Amniotic epithelial cell (primary cell): ENCODE data around the gene SEMA4G.

Source experiments
- DNase-seq: peaks from one replicate; pipeline ENCODE4 v3.0.0-alpha.2; 2010; ENCODE audit warnings: low read depth

Gene SEMA4G

DNA sequence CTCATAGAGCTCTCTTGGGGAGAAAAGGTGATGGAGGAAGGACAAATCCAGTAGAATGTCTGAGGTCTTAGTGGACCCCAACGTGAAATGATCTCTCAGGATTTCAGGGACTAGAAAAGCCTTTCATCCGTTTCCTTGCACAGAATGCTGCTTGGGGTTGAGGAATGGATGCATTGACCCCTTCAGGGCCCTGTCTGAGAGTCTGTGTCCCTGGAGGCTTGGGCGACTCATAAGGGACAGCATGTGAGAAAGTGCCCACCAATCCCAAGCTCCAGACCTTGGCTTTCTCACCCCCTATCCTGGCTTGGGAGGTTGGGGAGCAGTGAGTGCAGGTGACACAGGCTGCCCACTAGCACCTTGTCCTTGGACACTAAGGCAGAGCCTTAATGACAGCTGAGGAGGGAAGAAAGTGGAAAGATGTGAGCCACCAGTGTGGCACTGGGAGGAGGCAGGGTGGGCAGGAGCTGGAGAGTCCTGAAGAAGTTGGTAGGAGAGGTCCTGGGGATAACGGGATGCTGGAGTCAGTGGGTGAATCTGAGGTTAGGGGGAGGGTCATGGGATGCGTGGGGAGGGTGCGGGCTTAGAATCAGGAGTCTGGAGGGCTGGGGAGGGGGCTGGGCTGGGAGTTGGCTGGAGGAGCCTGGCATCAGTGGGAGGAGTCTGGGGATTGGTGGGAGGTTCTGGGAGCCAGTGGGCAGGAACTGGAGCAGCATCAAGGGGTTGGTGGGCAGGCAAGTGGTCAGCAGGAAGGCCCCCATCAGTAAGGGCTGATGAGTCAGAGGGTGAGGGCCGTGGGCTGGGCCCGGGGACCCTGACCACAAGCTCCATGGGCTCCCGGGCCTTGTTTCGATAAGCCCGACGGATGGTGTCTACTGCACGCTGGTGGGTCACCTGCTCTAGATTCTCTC lies 38.9 kb downstream of the SEMA4G start:
- DNase-seq, result no peak

DNA sequence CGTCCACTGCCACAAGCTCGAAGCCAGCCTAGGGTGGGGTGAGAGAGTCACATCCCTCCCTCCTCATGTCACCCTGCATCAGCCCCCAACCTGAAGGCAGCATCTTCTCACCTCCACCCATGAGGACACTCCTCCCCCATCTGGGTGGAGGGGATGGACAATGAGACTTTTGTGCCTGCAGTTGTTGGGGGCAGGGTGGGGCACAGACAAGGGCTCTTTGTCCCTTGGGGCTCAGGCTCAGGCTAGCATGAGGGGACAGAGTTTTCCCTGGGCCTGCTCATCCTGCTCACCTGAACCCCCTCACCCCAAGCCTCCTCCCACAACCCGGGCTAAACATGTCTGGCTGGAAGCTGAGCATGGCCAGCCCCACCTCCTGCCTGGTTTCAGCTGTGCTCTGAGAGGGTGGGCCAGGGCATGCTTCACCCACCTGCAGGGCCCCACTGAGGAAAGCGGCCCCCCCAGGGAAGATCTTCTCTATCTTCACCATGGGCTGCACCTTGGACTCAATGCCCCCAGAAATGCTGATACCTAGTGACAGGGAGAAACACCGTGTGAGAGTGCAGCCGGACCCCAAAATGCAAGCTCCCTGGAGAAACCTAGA lies 39.6 kb downstream of the SEMA4G start:
- no peak for DNase-seq

DNA sequence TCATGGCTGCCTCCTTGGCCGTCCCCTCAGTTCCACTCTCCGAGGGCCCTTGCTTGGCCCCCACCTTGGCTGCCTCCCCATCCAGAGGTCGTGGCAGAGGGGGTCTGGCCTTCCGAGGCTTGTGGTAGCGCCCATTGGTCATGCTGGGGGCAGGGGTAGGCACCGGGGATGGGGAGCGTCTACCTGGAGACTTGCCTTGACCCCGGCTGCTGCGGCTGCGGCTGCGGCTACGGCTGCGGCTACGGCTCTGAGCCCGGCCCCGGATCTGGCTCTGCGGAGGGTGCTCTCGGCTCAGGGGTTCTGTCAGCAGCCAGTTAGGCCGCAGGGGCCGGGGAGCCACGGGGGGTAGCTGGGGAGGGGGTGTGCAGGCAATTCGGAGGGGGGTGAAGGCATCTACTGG lies 41.0 kb downstream of the SEMA4G start:
- no peak for DNase-seq

DNA sequence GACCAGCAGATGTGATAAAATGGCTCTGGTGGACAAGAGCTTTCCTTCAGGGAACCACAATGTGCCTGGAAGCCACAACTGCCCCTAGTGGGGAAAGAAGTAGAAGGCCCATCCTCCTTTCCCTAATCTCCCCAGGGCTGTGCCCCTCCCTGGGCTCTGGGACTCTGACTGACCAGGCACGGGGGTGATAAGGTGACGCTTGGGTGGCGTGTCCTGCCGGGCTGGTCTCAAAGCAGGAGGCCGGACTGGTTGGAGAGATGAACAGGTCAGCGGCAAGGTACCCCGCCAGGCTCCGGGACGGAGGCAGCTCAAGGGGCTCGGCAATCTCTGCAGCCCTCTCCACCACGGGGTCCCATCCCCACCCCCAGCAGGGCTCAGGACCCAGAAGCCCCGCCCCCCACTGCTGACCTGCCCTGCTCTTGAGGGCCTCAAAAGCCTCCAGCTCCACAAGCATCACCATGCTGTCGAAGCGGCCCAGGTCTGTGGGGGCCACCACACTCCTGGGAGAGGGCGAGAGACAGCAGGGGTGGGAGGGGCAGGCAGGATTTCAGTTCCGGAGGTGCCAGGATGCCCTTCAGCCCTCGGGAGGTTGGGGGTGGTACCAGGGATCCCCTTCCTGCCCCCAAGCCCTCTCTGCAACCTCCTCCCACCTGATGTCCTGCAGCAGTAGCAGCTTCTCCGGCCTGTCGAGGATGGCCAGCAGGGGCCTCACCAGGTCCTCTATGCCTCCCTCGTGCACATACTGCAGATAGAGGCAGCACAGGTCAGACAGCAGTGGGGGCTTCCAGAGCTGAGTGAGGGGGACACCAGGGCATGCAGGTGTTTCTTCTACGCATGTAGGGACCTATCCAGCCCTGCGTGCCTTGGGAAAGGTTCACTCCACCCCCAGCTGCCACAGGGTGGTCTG lies 42.5 kb downstream of the SEMA4G start:
- DNase-seq, result peak; percentile 9

DNA sequence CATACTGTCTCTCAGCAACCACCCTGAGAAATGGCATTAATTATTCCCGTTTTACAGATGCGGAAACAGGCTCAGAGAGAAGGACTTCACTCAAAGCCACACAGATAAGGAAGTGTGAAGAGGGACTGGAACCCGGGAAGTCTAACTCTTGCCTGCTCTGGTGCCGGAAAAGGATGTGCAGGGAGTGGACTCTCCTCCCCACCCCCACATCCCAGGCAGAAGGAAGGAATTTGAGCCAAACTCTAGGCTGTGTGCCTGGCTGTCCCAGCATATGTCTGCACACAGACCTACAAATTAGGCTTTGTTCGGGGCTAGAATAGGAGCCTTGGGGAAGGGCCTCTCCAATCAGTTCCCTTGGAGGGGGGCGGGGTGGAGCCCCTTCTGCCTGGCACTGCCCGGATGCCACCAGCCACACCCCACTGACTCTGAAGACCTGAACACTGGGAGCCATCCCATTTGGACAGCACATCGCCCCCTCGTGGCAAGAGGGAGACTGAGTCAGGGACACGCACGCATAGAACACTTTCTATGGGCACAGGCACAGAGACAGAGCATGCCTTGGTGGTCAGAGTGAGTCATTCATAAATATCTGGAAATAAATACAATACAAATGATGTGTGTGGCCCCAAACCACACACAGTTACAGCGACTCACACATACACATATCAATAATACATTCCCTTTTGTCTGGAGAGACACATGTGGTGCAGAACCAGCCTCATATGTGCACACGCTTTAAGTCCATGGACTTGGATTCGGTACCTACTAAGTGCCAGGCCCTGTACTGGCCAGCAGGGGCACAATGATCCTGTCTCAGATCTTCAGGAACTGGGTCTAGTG lies 43.4 kb downstream of the SEMA4G start:
- peak; percentile 85 for DNase-seq

GRCh38 chr10:101013365-101013825 lies 44.1 kb downstream of the SEMA4G start:
- no peak for DNase-seq

GRCh38 chr10:101014230-101014884 lies 45.1 kb downstream of the SEMA4G start:
- DNase-seq, result peak; percentile 50

GRCh38 chr10:101014966-101015581 lies 45.8 kb downstream of the SEMA4G start:
- peak; percentile 93 for DNase-seq

GRCh38 chr10:101015582-101015973 lies 46.3 kb downstream of the SEMA4G start:
- DNase-seq, result no peak

GRCh38 chr10:101016814-101017213 lies 47.5 kb downstream of the SEMA4G start:
- DNase-seq, result no peak

DNA sequence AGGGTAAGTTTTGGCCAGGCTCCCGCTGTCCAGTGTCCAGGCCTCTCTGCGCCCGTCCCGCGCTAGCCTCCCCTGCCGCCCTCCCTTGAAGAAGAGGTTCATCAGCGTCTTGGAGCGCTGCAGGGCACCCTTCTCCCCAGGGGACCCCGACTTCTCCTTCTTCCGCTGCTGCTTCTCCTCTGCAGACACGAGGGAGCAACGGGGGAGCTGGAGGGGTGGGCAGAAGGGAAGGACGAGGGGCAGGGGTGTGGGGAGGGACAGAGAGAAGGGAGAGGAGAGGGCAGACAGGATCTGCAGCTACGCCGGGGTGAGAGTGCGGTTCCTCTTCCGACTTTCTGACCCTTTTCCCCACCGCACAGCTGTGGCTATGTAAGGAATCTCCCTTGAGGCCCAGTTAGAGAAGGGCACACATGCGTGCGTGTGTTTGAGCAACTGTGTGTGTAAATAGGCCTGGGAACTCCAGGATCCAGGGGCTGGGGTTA lies 48.9 kb downstream of the SEMA4G start:
- peak; percentile 21 for DNase-seq

- DNase-seq, result peak; percentile 69
These were observed 49.5 kb downstream of the SEMA4G start for GRCh38 chr10:101018600-101019439.
